Spinal cord (tissue), 10 donors: ENCODE results near the gene PAMR1. TPM values are rescaled to one million over a fixed set of nuclear protein-coding genes. Genes with fewer than 3 reads are reported as not detected.

Source experiments
- DNase-seq, 6 donors: peaks; one replicate each; pipeline versions ENCODE4 v3.0.0 to v3.0.0-alpha.2; 2013 to 2015; ENCODE audit warnings: low spot score in 6 of 6, low read depth in 4 of 6
- H3K27ac ChIP-seq: one replicate; pipeline ENCODE4 v1.5.1; 2013; ENCODE audit warnings: low read depth, low read length, control low read depth
- H3K27me3 ChIP-seq: one replicate; pipeline ENCODE4 v1.6.1; 2013; ENCODE audit warnings: low read length; ENCODE audit not compliant: control insufficient read depth, insufficient read depth
- H3K36me3 ChIP-seq: one replicate; pipeline ENCODE4 v1.6.1; 2013; ENCODE audit warnings: low read length; ENCODE audit not compliant: control insufficient read depth, insufficient read depth
- H3K4me1 ChIP-seq: one replicate; pipeline ENCODE4 v1.6.1; 2013; ENCODE audit warnings: low read length; ENCODE audit not compliant: control insufficient read depth, insufficient read depth
- H3K4me3 ChIP-seq: one replicate; pipeline ENCODE4 v1.5.1; 2013; ENCODE audit warnings: low read depth, low read length, control low read depth
- H3K9me3 ChIP-seq: one replicate; pipeline ENCODE4 v1.6.1; 2013; ENCODE audit warnings: low read length; ENCODE audit not compliant: control insufficient read depth, insufficient read depth
- WGBS: methylation state at CpG from one replicate; pipeline ENCODE4 v1.1.5; 2013; ENCODE audit warnings: missing lambda C conversion rate; ENCODE audit not compliant: insufficient coverage; 5-methylcytosine and 5-hydroxymethylcytosine counted together
- polyA plus RNA-seq, 2 donors: library from polyadenylated mRNA; unstranded; fragments of 120-200 nt; gene quantifications; one replicate each; pipeline ENCODE4 v1.2.1, GENCODE V29; 2013; ENCODE audit not compliant: insufficient read length in 2 of 2
- total RNA-seq, 2 donors: library from RNA; depleted of rRNA in 1 of 2; stranded (reverse); fragments of 120-200 nt in 1 of 2; fragments of >200 nt in 1 of 2; gene quantifications; one replicate each; pipeline versions ENCODE4 v1.2.3 to v1.2.4, GENCODE V29; 2013 to 2014
- donor health status: healthy.

The PAMR1 gene
- total and polyA plus RNA-seq, 4 donors: 16.0 to 35.2 (median 20.3) TPM

GRCh38 chr11:35419184-35419829, 106.1 kb downstream of the PAMR1 start, which contains the start of gene SLC1A2:
Gene SLC1A2 (minus strand): TSS chr11:35419558. CDS start chr11:35418966, 592 bp downstream.
- Histone ChIP-seq H3K9me3 (no peaks in the 10 kb centered on the region), H3K4me3 (peak within 1 kb of the TSS; percentile 61), H3K27ac (peak within 1 kb of the TSS; percentile 86), H3K4me1 (peaks cover 22% of the 10 kb centered on the region), H3K36me3 (no peaks in the 10 kb centered on the region), H3K27me3 (peaks cover 11% of the 10 kb centered on the region)
- DNase-seq: peak in 4 of 6 donors; percentile 59 to 96 (median 84)
- 0% methylated on average over 64 of the region's 71 CpGs for WGBS

GRCh38 chr11:35418282-35419183, 106.9 kb downstream of the PAMR1 start:
- Histone ChIP-seq H3K27ac (peak overlapping the region; percentile 84), H3K36me3 (no peaks in the 10 kb centered on the region), H3K4me3 (peak overlapping the region; percentile 61), H3K27me3 (peaks cover 11% of the 10 kb centered on the region), H3K9me3 (no peaks in the 10 kb centered on the region), H3K4me1 (peaks cover 23% of the 10 kb centered on the region)
- peak in 2 of 6 donors; percentile 74 to 85 for DNase-seq
- WGBS: 1% methylated on average over 69 of the region's 69 CpGs

- Histone ChIP-seq H3K4me1 (peaks cover 25% of the 10 kb centered on the region), H3K27me3 (peaks cover 11% of the 10 kb centered on the region)
Measured at GRCh38 chr11:35415487-35415886, 109.9 kb downstream of the PAMR1 start.

GRCh38 chr11:35414776-35415175, 110.6 kb downstream of the PAMR1 start:
- Histone ChIP-seq H3K27me3 (peaks cover 6% of the 10 kb centered on the region), H3K9me3 (no peaks in the 10 kb centered on the region), H3K36me3 (no peaks in the 10 kb centered on the region), H3K27ac (peak overlapping the region; percentile 29), H3K4me1 (peaks cover 18% of the 10 kb centered on the region), H3K4me3 (no peak overlapping the region)
- peak in 2 of 6 donors; percentile 57 to 77 for DNase-seq
- WGBS: 4% methylated on average over 2 of the region's 2 CpGs

More at GRCh38 chr11:35415487-35415886, 109.9 kb downstream of the PAMR1 start:
- DNase-seq: peak in 1 of 6 donors; percentile 35
- no peaks in the 10 kb centered on the region for H3K36me3 ChIP-seq
- peak overlapping the region; percentile 29 for H3K27ac ChIP-seq
- no peak overlapping the region for H3K4me3 ChIP-seq
- H3K9me3 ChIP-seq: no peaks in the 10 kb centered on the region
- 14% methylated on average over 1 of the region's 2 CpGs for WGBS

GRCh38 chr11:35414311-35414710, 111.1 kb downstream of the PAMR1 start:
- Histone ChIP-seq H3K4me3 (no peak overlapping the region), H3K4me1 (peaks cover 14% of the 10 kb centered on the region), H3K9me3 (no peaks in the 10 kb centered on the region), H3K27me3 (peaks cover 2% of the 10 kb centered on the region), H3K36me3 (no peaks in the 10 kb centered on the region), H3K27ac (peak overlapping the region; percentile 29)
- DNase-seq: peak in 2 of 6 donors; percentile 57 to 88
- WGBS: 29% methylated on average over 1 of the region's 6 CpGs

GRCh38 chr11:35413598-35413997, 111.8 kb downstream of the PAMR1 start:
- no peaks in the 10 kb centered on the region for H3K36me3 ChIP-seq
- peaks cover 14% of the 10 kb centered on the region for H3K4me1 ChIP-seq
- H3K27ac ChIP-seq: peak overlapping the region; percentile 29
- WGBS: 60% methylated on average over 2 of the region's 3 CpGs
- no peak overlapping the region for H3K4me3 ChIP-seq
- no peaks in the 10 kb centered on the region for H3K9me3 ChIP-seq
- DNase-seq: peak in 2 of 6 donors; percentile 69 to 82
- H3K27me3 ChIP-seq: peaks cover 2% of the 10 kb centered on the region

GRCh38 chr11:35412285-35412684, 113.1 kb downstream of the PAMR1 start:
- Histone ChIP-seq H3K4me1 (peaks cover 9% of the 10 kb centered on the region), H3K36me3 (no peaks in the 10 kb centered on the region), H3K4me3 (no peak overlapping the region), H3K27me3 (no peaks in the 10 kb centered on the region), H3K27ac (no peak overlapping the region), H3K9me3 (no peaks in the 10 kb centered on the region)
- 30% methylated on average over 1 of the region's 2 CpGs for WGBS
- DNase-seq: peak in 2 of 6 donors; percentile 78 to 84

GRCh38 chr11:35407041-35407440, 118.4 kb downstream of the PAMR1 start:
- 95% methylated on average over 1 of the region's 1 CpG for WGBS
- Histone ChIP-seq H3K27ac (no peak overlapping the region), H3K4me3 (no peak overlapping the region), H3K4me1 (peaks cover 4% of the 10 kb centered on the region), H3K9me3 (no peaks in the 10 kb centered on the region), H3K27me3 (no peaks in the 10 kb centered on the region), H3K36me3 (no peaks in the 10 kb centered on the region)
- DNase-seq: no peak

- peaks cover 4% of the 10 kb centered on the region for H3K4me1 ChIP-seq
- no peaks in the 10 kb centered on the region for H3K9me3 ChIP-seq
- no peaks in the 10 kb centered on the region for H3K27me3 ChIP-seq
- no peak overlapping the region for H3K4me3 ChIP-seq
- no peak for DNase-seq
- H3K27ac ChIP-seq: no peak overlapping the region
- WGBS: 34% methylated on average over 6 of the region's 7 CpGs
- H3K36me3 ChIP-seq: no peaks in the 10 kb centered on the region
Measured at GRCh38 chr11:35404388-35404775, 121.0 kb downstream of the PAMR1 start.
